Measurements from ENCODE around the gene FGD2. TPM values are rescaled to one million over a fixed set of nuclear protein-coding genes. Genes with fewer than 3 reads are reported as not detected.

The FGD2 gene
- total and polyA plus RNA-seq, 10 donors = 63.4 to 426 (median 270) TPM

GRCh38 chr6:37024656-37025337 is 19.3 kb downstream of the FGD2 start:
- H3K4me1 ChIP-seq = peaks cover 0 to 25% (median 18%) of the 10 kb centered on the region in 6 donors
- H3K27me3 ChIP-seq (replicated peaks in 1 of 7) = no peaks in the 10 kb centered on the region
- DNase-seq = peak; percentile 54
- intact Hi-C loops (cut with DNase I; ENCODE audit: low total_unique reads) = no loop called here
- WGBS, 5 donors = 74 to 85% (median 78%) methylated on average over 15 of the region's 15 CpGs
- H3K4me3 ChIP-seq = no peak overlapping the region
- H3K36me3 ChIP-seq = peaks cover 0 to 100% (median 40%) of the 10 kb centered on the region in 6 donors
- H3K9me3 ChIP-seq = no peaks in the 10 kb centered on the region
- H3K27ac ChIP-seq = no peak overlapping the region
- TF ChIP-seq CTCF (IDR thresholded peaks at IDR 0.05 in 8 of 11, conservative IDR thresholded peaks at IDR 0.05 in 3 of 11) (no peak), POLR2AphosphoS5 (IDR thresholded peaks at IDR 0.05) (peak in 2 of 3 donors; percentile 1 to 5)

GRCh38 chr6:37025621-37026466 is 20.4 kb downstream of the FGD2 start:
- Histone ChIP-seq H3K27ac (no peak overlapping the region), H3K27me3 (replicated peaks in 1 of 7) (no peaks in the 10 kb centered on the region), H3K4me3 (no peak overlapping the region), H3K9me3 (peaks cover 0 to 8% (median 5%) of the 10 kb centered on the region in 8 donors), H3K4me1 (peaks cover 0 to 31% (median 19%) of the 10 kb centered on the region in 6 donors), H3K36me3 (peaks cover 0 to 100% (median 44%) of the 10 kb centered on the region in 6 donors)
- no peak for TF ChIP-seq POLR2A (IDR thresholded peaks at IDR 0.05)
- peak in 2 of 3 donors; percentile 48 to 76 for TF ChIP-seq POLR2AphosphoS5 (IDR thresholded peaks at IDR 0.05)
- no peak for TF ChIP-seq CTCF (IDR thresholded peaks at IDR 0.05 in 8 of 11, conservative IDR thresholded peaks at IDR 0.05 in 3 of 11)
- 83 to 87% (median 84%) methylated on average over 22 to 24 of the region's 24 CpGs for WGBS, 5 donors
- intact Hi-C loops (cut with DNase I; ENCODE audit: low total_unique reads) = no loop called here
- DNase-seq = peak; percentile 75

GRCh38 chr6:37027036-37027720 is 21.7 kb downstream of the FGD2 start:
- H3K27me3 ChIP-seq (replicated peaks in 1 of 7) = no peaks in the 10 kb centered on the region
- intact Hi-C loops (cut with DNase I; ENCODE audit: low total_unique reads) = no loop called here
- no peak overlapping the region for H3K4me3 ChIP-seq
- peak in 2 of 3 donors; percentile 17 to 69 for TF ChIP-seq POLR2AphosphoS5 (IDR thresholded peaks at IDR 0.05)
- no peak for TF ChIP-seq CTCF (IDR thresholded peaks at IDR 0.05 in 8 of 11, conservative IDR thresholded peaks at IDR 0.05 in 3 of 11)
- DNase-seq = peak; percentile 70
- WGBS, 5 donors = 83 to 91% (median 85%) methylated on average over 13 to 15 of the region's 15 CpGs
- H3K36me3 ChIP-seq = peaks cover 0 to 100% (median 46%) of the 10 kb centered on the region in 6 donors
- H3K27ac ChIP-seq = peak overlapping the region in 1 of 8 donors; percentile 3
- peaks cover 0 to 10% (median 7%) of the 10 kb centered on the region in 8 donors for H3K9me3 ChIP-seq
- peaks cover 0 to 22% (median 12%) of the 10 kb centered on the region in 6 donors for H3K4me1 ChIP-seq
